Pancreas (tissue), 10 donors: ENCODE data around the gene LMF2. TPM values are rescaled to one million over a fixed set of nuclear protein-coding genes. Genes with fewer than 3 reads are reported as not detected.
A peak's percentile ranks its signal among the peaks of the same experiment; 100 is the strongest.

Experiments used
- ATAC-seq, 4 donors: fragments of 200-7000 bp; cut with Tn5 transposase; one replicate each; pipeline versions ENCODE4 v1.8.0 to v1.9.1; 2020; ENCODE audit warnings: mild to moderate bottlenecking in 4 of 4, moderate library complexity in 4 of 4
- DNase-seq, 6 donors: peaks; one replicate each; pipeline ENCODE4 v3.0.0-alpha.2; 2020
- FAIRE-seq: peaks from 2 replicates; lab custom pipeline; 2012; peaks lifted over from hg19 to GRCh38; lab: Jason Lieb, UNC
- H3K27ac ChIP-seq, 4 donors: fragments of 200-600 bp; sonication (generic); 1 replicate in 3 of 4; 2 replicates in 1 of 4; pipeline versions ENCODE4 v1.5.0 to v1.8.0; 2020
- H3K27me3 ChIP-seq, 4 donors: fragments of 200-600 bp; one replicate each; pipeline ENCODE4 v1.8.0; 2021
- H3K36me3 ChIP-seq, 3 donors: fragments of 200-600 bp; sonication (generic) in 1 of 3; one replicate each; pipeline versions ENCODE4 v1.5.0 to v1.8.0; 2020 to 2021
- H3K4me1 ChIP-seq, 3 donors: fragments of 200-600 bp; one replicate each; pipeline ENCODE4 v1.8.0; 2021
- H3K4me3 ChIP-seq, 4 donors: fragments of 200-600 bp; sonication (generic) in 2 of 4; one replicate each; pipeline versions ENCODE4 v1.5.0 to v1.8.0; 2020 to 2021
- H3K9me3 ChIP-seq, 4 donors: fragments of 200-600 bp; one replicate each; pipeline ENCODE4 v1.8.0; 2021
- CTCF ChIP-seq, 4 donors: fragments of 200-600 bp; sonication (generic) in 3 of 4; IDR thresholded peaks; one replicate each; pipeline versions ENCODE4 v1.5.0 to v1.8.0; 2021; ENCODE audit warnings: antibody characterized with exemption in 4 of 4
- WGBS, 2 donors: extraction: QIAGEN DNeasy Blood & Tissue Kit; methylation state at CpG; one replicate each; pipeline ENCODE4 v1.1.7; 2013; 5-methylcytosine and 5-hydroxymethylcytosine counted together
- intact Hi-C, 3 donors: fragments of 100-400 bp; cut with DNase I; formaldehyde crosslinking; loops; one replicate each; pipeline versions ENCODE4 v1.11.1 to v1.14.2; 2022
- polyA plus RNA-seq, 2 donors: library from polyadenylated mRNA; stranded (reverse); fragments of 200-250 nt; gene quantifications; one replicate each; pipeline ENCODE4 v1.2.3, GENCODE V29; 2013
- total RNA-seq, 6 donors: library from RNA; stranded (reverse); fragmentation: NEBNext Ultra II Directional in 4 of 6; extraction: Animal tissue kit (Norgen Biotek cat#: 25700) in 4 of 6; gene quantifications; one replicate each; pipeline versions ENCODE4 v1.2.1 to v1.2.4, GENCODE V29; 2021 to 2023
- donor health status: healthy with polysubstance abuse.
- donor health status: DM: no; HTN: no; CAD: no; lungs with moderate emphysema.
- donor health status: DM: no; HTN: no; CAD: no.
- donor health status: control.
- donor health status: control.
- donor health status: Bipolar disorder and iron deficiency.
- donor health status: DM: yes; HTN: yes; CAD: no.
- donor health status: DM: no; HTN: no; CAD: no.
- donor health status: DM: no; HTN: no; CAD: no.
- donor health status: DM: yes; HTN: yes; CAD: no.

LMF2 gene
- total and polyA plus RNA-seq, 8 donors, result 50.3 to 175 (median 135) TPM

GRCh38 chr22:50474710-50475651, 32.5 kb downstream of the LMF2 start, which contains the start of gene SBF1:
SBF1 (minus strand) TSS chr22:50475035; CDS start chr22:50474840, 195 bp downstream.
- H3K4me1 ChIP-seq, result peaks cover 22 to 37% (median 33%) of the 10 kb centered on the region in 3 donors

GRCh38 chr22:50473855-50474671, 33.4 kb downstream of the LMF2 start:
- DNase-seq, result peak in 5 of 6 donors; percentile 42 to 87 (median 65)
- Histone ChIP-seq H3K27me3 (no peaks in the 10 kb centered on the region), H3K4me1 (peaks cover 26 to 39% (median 33%) of the 10 kb centered on the region in 3 donors), H3K36me3 (no peaks in the 10 kb centered on the region), H3K4me3 (peak overlapping the region; percentile 57 to 89 (median 74)), H3K27ac (peak overlapping the region; percentile 34 to 48 (median 44)), H3K9me3 (no peaks in the 10 kb centered on the region)
- peak; percentile 41 to 57 (median 50) for ATAC-seq
- no peak for TF ChIP-seq CTCF (IDR thresholded peaks at IDR 0.05)
- intact Hi-C loops, result no loop called here
- FAIRE-seq, result no peak
- WGBS, 2 donors, result 2 to 6% methylated on average over 32 to 62 of the region's 62 CpGs

More at GRCh38 chr22:50474710-50475651, 32.5 kb downstream of the LMF2 start, which contains the start of gene SBF1:
- ATAC-seq (peak; percentile 93 to 96 (median 94)), FAIRE-seq (no peak), DNase-seq (peak; percentile 90 to 97 (median 94))
- H3K27ac ChIP-seq, result peak within 1 kb of the TSS; percentile 48 to 73 (median 58)
- H3K27me3 ChIP-seq, result no peaks in the 10 kb centered on the region
- intact Hi-C loops, result no loop called here
- H3K36me3 ChIP-seq, result no peaks in the 10 kb centered on the region
- TF ChIP-seq CTCF (IDR thresholded peaks at IDR 0.05), result no peak
- 1 to 2% methylated on average over 55 to 97 of the region's 97 CpGs for WGBS, 2 donors
- no peaks in the 10 kb centered on the region for H3K9me3 ChIP-seq
- H3K4me3 ChIP-seq, result peak within 1 kb of the TSS; percentile 57 to 89 (median 74)

DNA sequence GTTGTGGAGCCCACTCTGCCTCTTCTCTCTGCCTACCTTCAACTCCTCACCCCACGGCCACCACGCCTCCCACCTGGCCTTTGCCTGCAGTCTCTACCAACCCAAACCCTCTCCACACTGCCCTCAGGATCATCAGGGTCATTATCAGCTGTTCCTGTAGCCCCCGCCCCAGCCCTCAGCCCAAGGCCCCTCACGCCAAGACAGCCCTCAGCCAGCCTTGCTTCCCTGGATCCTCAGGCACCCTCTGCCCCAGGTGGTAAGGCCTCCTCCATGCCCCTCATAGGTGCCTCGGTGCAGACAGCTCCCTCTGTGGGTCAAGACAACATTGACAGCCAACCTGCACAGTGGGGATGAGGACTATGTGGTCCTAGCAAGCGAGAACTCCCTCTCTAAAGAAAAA, 34.4 kb downstream of the LMF2 start:
- intact Hi-C loops, result no loop called here
- no peak for FAIRE-seq
- Histone ChIP-seq H3K27ac (no peak overlapping the region), H3K27me3 (no peaks in the 10 kb centered on the region), H3K36me3 (no peaks in the 10 kb centered on the region), H3K9me3 (no peaks in the 10 kb centered on the region), H3K4me1 (peaks cover 26 to 39% (median 33%) of the 10 kb centered on the region in 3 donors), H3K4me3 (peak overlapping the region in 2 of 4 donors; percentile 84 to 89)
- ATAC-seq, result peak in 1 of 4 donors; percentile 9
- WGBS, 2 donors, result 65 to 68% methylated on average over 6 of the region's 6 CpGs
- peak in 2 of 6 donors; percentile 43 to 71 for DNase-seq
- peak in 1 of 4 donors; percentile 23 for TF ChIP-seq CTCF (IDR thresholded peaks at IDR 0.05)

- H3K27me3 ChIP-seq, result no peaks in the 10 kb centered on the region
- DNase-seq (peak in 1 of 6 donors; percentile 60), FAIRE-seq (no peak), ATAC-seq (no peak)
- H3K4me3 ChIP-seq, result no peak overlapping the region
- no peak for TF ChIP-seq CTCF (IDR thresholded peaks at IDR 0.05)
- WGBS, 2 donors, result 72 to 81% methylated on average over 5 of the region's 5 CpGs
- no peaks in the 10 kb centered on the region for H3K9me3 ChIP-seq
- peaks cover 0 to 9% (median 4%) of the 10 kb centered on the region in 3 donors for H3K36me3 ChIP-seq
- peaks cover 26 to 39% (median 33%) of the 10 kb centered on the region in 3 donors for H3K4me1 ChIP-seq
- intact Hi-C loops, result no loop called here
- H3K27ac ChIP-seq, result no peak overlapping the region
These were observed 35.5 kb downstream of the LMF2 start for GRCh38 chr22:50471962-50472361.
